Gastroesophageal sphincter (tissue), 4 donors: ENCODE measurements around the gene MX2. TPM values are rescaled to one million over a fixed set of nuclear protein-coding genes. Genes with fewer than 3 reads are reported as not detected.

Source experiments
- ATAC-seq: fragments of 150-250 bp; one replicate; pipeline ENCODE4 v1.9.1; 2016; ENCODE audit warnings: mild to moderate bottlenecking, moderate library complexity
- H3K27ac ChIP-seq, 4 donors: fragments of 200-600 bp; sonication (generic) in 3 of 4; 1 replicate in 3 of 4; 2 replicates in 1 of 4; pipeline ENCODE4 v1.5.1; 2016 to 2019
- H3K27me3 ChIP-seq: fragments of 200-600 bp; sonication (generic); one replicate; pipeline ENCODE4 v1.5.1; 2019
- H3K36me3 ChIP-seq, 2 donors: fragments of 200-600 bp; sonication (generic); one replicate each; pipeline ENCODE4 v1.5.1; 2019; ENCODE audit warnings: control low read depth in 1 of 2
- H3K4me1 ChIP-seq, 3 donors: fragments of 200-600 bp; sonication (generic); 1 replicate in 2 of 3; 2 replicates in 1 of 3; pipeline ENCODE4 v1.5.1; 2016 to 2019; ENCODE audit warnings: control low read depth in 2 of 3
- H3K4me3 ChIP-seq, 2 donors: fragments of 200-600 bp; sonication (generic); one replicate each; pipeline ENCODE4 v1.5.1; 2019; ENCODE audit warnings: mild to moderate bottlenecking in 1 of 2, moderate library complexity in 1 of 2
- H3K9me3 ChIP-seq, 3 donors: fragments of 200-600 bp; sonication (generic); one replicate each; pipeline ENCODE4 v1.5.1; 2017 to 2019; ENCODE audit warnings: control low read depth in 2 of 3
- EP300 ChIP-seq: sonication (generic); formaldehyde crosslinking; IDR thresholded peaks from one replicate; pipeline ENCODE4 v1.6.1; 2017; ENCODE audit warnings: antibody characterized with exemption, mild to moderate bottlenecking
- POLR2A ChIP-seq, 2 donors: fragments of 450-650 bp; IDR thresholded peaks; one replicate each; pipeline ENCODE4 v1.6.1; 2017; ENCODE audit warnings: antibody characterized with exemption in 2 of 2, mild to moderate bottlenecking in 2 of 2, moderate library complexity in 1 of 2
- POLR2AphosphoS5 ChIP-seq: sonication (generic); formaldehyde crosslinking; IDR thresholded peaks from one replicate; pipeline ENCODE4 v1.6.1; 2017; ENCODE audit warnings: antibody characterized with exemption
- WGBS, 2 donors: methylation state at CpG; one replicate each; pipeline ENCODE4 v1.1.5; 2018; ENCODE audit warnings: low coverage in 1 of 2; 5-methylcytosine and 5-hydroxymethylcytosine counted together
- total RNA-seq, 4 donors: library from RNA; depleted of rRNA; stranded (reverse); fragments of >200 nt; gene quantifications; one replicate each; pipeline ENCODE4 v1.1.0, GENCODE V29; 2016
- TF ChIP-seq, protein P1 (sequence below), 4 experiments: fragments of 200-600 bp in 2 of 4; fragments of 450-650 bp in 2 of 4; sonication (generic) in 1 of 4; IDR thresholded peaks; one replicate each; pipeline ENCODE4 v1.5.1; 2017 to 2019; ENCODE audit warnings: antibody characterized with exemption in 4 of 4, mild to moderate bottlenecking in 2 of 4, moderate library complexity in 2 of 4

The MX2 gene
- total RNA-seq, 4 donors from 2014 or later, result 7.3 to 16.3 (median 11.2) TPM

DNA sequence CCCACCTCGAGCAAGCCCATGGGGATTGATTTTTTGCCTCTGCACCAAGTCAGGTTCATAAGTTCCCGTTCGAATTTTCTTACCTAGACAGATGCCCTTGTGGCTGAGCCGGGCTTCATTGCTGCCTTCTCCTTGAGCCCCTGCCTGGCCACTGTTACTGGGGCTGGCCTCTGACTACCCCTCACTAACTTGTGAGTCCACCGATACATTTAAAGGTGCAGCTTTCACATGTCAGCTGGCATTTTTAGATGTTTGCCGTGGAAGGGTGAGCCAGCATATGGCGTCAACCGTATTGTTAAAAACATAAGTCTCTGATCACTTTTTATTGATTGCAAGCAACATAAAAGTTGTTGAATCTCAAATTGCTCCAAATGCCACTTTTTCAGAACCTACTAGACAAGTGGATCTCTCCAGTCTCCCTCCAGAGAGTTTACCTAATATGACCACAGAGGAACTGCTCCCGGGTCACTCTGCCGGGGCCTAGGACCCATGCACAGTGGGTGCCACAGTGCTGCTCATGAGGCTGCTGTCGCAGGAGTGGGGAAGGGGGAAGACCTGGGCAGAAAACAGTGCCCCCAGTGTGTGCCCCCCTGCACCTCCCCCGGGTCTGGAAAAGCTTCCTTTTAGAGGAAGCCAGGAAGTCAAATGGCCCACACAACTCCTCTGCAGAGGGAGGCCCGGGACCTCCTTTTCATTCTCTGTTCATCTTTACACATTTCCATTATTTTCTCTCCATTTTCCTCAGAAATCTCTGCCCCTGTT is 83.1 kb downstream of the MX2 start:
- 83 to 89% methylated on average over 4 to 12 of the region's 13 CpGs for WGBS, 2 donors
- Histone ChIP-seq H3K4me3 (no peak overlapping the region), H3K27ac (no peak overlapping the region), H3K36me3 (peaks cover 2 to 100% of the 10 kb centered on the region in 2 donors), H3K27me3 (no peaks in the 10 kb centered on the region), H3K4me1 (no peaks in the 10 kb centered on the region), H3K9me3 (no peaks in the 10 kb centered on the region)
- no peak for ATAC-seq
- TF ChIP-seq EP300 (no peak), POLR2A (IDR thresholded peaks at IDR 0.05) (no peak), POLR2AphosphoS5 (no peak)
- TF ChIP-seq, protein P1, sequence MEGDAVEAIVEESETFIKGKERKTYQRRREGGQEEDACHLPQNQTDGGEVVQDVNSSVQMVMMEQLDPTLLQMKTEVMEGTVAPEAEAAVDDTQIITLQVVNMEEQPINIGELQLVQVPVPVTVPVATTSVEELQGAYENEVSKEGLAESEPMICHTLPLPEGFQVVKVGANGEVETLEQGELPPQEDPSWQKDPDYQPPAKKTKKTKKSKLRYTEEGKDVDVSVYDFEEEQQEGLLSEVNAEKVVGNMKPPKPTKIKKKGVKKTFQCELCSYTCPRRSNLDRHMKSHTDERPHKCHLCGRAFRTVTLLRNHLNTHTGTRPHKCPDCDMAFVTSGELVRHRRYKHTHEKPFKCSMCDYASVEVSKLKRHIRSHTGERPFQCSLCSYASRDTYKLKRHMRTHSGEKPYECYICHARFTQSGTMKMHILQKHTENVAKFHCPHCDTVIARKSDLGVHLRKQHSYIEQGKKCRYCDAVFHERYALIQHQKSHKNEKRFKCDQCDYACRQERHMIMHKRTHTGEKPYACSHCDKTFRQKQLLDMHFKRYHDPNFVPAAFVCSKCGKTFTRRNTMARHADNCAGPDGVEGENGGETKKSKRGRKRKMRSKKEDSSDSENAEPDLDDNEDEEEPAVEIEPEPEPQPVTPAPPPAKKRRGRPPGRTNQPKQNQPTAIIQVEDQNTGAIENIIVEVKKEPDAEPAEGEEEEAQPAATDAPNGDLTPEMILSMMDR (IDR thresholded peaks at IDR 0.05), result no peak

DNA sequence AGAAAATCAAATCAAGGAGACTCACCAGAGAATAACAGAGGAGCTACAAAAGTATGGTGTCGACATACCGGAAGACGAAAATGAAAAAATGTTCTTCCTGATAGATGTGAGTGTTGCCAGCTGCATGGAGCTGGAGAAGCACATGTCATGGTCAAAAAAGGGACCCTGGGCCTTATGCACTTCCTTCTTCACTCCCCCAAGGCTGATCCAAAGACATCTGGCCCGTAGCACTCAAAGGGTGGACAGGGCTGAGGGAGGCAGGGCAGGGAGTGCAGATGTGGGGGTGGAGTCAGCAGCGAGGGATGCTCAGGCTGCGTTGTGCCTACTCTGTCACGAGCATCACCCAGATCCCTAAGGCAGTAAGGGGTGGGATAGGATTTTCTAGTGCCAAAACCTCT is 83.6 kb downstream of the MX2 start:
- Histone ChIP-seq H3K36me3 (peaks cover 2 to 99% of the 10 kb centered on the region in 2 donors), H3K4me1 (no peaks in the 10 kb centered on the region), H3K27me3 (no peaks in the 10 kb centered on the region), H3K27ac (no peak overlapping the region), H3K9me3 (no peaks in the 10 kb centered on the region), H3K4me3 (no peak overlapping the region)
- TF ChIP-seq POLR2AphosphoS5, result no peak
- no peak for TF ChIP-seq POLR2A (IDR thresholded peaks at IDR 0.05)
- no peak for TF ChIP-seq EP300
- TF ChIP-seq, protein P1 (IDR thresholded peaks at IDR 0.05), result no peak
- no peak for ATAC-seq
- 69 to 85% methylated on average over 6 of the region's 7 CpGs for WGBS, 2 donors

DNA sequence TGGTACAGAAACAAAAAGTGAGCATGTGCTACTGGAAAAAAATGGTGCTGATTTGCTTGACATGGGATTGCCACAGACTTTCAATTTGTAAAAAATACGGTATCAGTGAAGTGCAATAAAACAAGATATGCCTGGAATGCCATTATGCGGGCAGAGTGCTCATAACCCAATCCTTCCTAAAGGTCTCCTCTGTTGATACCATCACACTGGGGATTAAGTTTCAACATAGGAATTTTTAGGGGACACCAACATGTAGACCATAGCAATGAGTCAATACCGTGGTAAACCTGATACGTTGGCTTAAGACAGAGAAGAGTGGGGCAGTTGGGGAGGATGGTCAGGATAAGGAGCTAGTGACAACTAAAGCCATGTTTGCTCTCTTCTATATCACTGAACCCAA is 84.8 kb downstream of the MX2 start:
- ATAC-seq, result no peak
- Histone ChIP-seq H3K4me3 (no peak overlapping the region), H3K27me3 (no peaks in the 10 kb centered on the region), H3K36me3 (peaks cover 2 to 97% of the 10 kb centered on the region in 2 donors), H3K4me1 (no peaks in the 10 kb centered on the region), H3K9me3 (no peaks in the 10 kb centered on the region), H3K27ac (no peak overlapping the region)
- TF ChIP-seq POLR2AphosphoS5 (no peak), POLR2A (IDR thresholded peaks at IDR 0.05) (no peak), EP300 (no peak)
- TF ChIP-seq, protein P1 (IDR thresholded peaks at IDR 0.05), result no peak
- 84 to 88% methylated on average over 4 of the region's 4 CpGs for WGBS, 2 donors

DNA sequence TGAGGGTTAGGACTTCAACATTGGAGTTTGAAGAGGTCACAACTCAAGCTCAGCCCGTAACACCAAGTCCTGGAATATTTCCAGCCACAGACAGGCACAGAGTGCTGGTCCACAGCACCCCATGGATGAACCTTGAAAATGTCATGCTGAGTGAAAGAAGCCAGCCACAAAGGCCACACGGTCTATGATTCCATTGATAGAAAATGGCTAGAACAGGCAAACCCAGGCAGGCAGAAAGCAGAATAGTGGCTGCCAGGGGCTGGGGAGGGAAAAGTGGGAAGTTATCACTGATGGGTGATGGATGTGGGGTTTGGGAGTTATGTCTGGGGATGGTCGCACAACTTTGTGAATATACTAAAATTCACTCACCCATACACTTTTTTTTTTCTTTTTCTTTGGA is 85.5 kb downstream of the MX2 start:
- no peaks in the 10 kb centered on the region for H3K4me1 ChIP-seq
- H3K4me3 ChIP-seq, result no peak overlapping the region
- 83% methylated on average over 1 to 2 of the region's 3 CpGs for WGBS, 2 donors
- peaks cover 2 to 97% of the 10 kb centered on the region in 2 donors for H3K36me3 ChIP-seq
- H3K9me3 ChIP-seq, result no peaks in the 10 kb centered on the region
- no peaks in the 10 kb centered on the region for H3K27me3 ChIP-seq
- ATAC-seq, result no peak
- no peak for TF ChIP-seq POLR2A (IDR thresholded peaks at IDR 0.05)
- no peak for TF ChIP-seq EP300
- TF ChIP-seq, protein P1 (IDR thresholded peaks at IDR 0.05), result no peak
- no peak for TF ChIP-seq POLR2AphosphoS5
- no peak overlapping the region for H3K27ac ChIP-seq

DNA sequence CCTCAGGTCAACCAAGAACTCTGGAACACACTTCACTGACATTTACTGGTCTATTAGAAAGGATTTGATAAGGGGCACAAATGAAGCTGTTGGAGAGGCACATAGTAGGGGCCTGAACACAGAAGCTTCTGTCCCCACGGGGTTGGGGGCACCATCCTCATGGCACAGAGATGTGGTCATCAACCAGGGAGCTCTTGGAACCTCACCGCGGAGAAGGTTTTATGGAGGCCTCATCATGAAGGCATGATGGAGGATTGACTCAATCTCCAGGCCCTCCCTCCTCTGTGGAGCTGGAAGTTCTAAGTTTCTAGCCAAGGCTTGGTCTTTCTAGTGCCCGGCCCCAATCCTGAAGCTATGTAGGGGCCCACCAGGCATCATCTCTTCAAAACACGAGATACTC is 87.8 kb downstream of the MX2 start:
- no peak for ATAC-seq
- Histone ChIP-seq H3K4me1 (no peaks in the 10 kb centered on the region), H3K4me3 (no peak overlapping the region), H3K27ac (no peak overlapping the region), H3K36me3 (peaks cover 0 to 97% of the 10 kb centered on the region in 2 donors), H3K27me3 (no peaks in the 10 kb centered on the region), H3K9me3 (no peaks in the 10 kb centered on the region)
- TF ChIP-seq POLR2A (IDR thresholded peaks at IDR 0.05) (no peak), POLR2AphosphoS5 (no peak), EP300 (no peak)
- TF ChIP-seq, protein P1 (IDR thresholded peaks at IDR 0.05), result no peak
- 80% methylated on average over 5 of the region's 5 CpGs; no CpG with 5 or more reads in 1 of the 2 donors for WGBS, 2 donors
